Peyer's patch (tissue), 4 donors: Measurements from ENCODE around the gene IFIT1B.

Experiments
- POLR2A ChIP-seq, 2 donors: fragments of 450-650 bp; IDR thresholded peaks; one replicate each; pipeline ENCODE4 v1.5.1; 2017; ENCODE audit warnings: antibody characterized with exemption in 2 of 2, mild to moderate bottlenecking in 2 of 2, moderate library complexity in 2 of 2
- TF ChIP-seq, protein P1 (sequence below), 6 experiments: fragments of 450-650 bp in 4 of 6; fragments of 200-600 bp in 2 of 6; sonication (generic) in 1 of 6; IDR thresholded peaks; one replicate each; pipeline ENCODE4 v1.5.1; 2017 to 2019; ENCODE audit warnings: antibody characterized with exemption in 6 of 6, mild to moderate bottlenecking in 3 of 6, moderate library complexity in 1 of 6

DNA sequence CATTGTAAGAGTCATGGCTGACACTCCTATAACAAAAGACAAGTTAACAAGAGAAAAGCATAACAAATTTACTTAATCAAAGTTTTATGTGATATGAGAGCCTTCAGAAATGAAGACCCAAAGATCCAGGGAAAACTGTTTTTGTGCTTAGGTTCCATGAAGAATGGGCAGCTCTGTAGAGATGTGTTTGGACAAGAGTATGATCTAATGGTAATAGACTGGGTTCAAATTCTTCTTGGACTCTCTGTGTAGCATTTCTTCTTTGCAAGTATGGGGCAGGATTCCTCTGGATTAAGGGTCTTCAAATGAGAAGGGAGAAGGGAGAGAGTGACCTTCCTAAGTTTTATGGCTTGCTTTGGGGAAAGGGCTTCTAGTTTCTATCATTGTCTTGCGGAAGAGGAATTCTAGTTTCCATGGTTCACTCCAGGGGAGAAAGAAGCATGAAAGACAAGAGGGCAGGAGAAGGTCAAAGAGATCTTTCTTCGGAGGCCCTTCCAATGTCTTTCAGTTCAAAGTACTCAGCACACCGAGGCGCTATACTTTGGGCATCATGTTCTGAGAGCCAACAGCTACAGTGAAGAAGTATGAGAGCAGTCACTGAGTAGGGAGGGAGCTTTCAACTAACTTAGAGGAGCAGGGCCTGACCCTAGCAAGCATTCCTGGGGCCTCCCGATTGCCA, 34.6 kb upstream of the IFIT1B start:
- TF ChIP-seq POLR2A (IDR thresholded peaks at IDR 0.05), result no peak
- TF ChIP-seq, protein P1, sequence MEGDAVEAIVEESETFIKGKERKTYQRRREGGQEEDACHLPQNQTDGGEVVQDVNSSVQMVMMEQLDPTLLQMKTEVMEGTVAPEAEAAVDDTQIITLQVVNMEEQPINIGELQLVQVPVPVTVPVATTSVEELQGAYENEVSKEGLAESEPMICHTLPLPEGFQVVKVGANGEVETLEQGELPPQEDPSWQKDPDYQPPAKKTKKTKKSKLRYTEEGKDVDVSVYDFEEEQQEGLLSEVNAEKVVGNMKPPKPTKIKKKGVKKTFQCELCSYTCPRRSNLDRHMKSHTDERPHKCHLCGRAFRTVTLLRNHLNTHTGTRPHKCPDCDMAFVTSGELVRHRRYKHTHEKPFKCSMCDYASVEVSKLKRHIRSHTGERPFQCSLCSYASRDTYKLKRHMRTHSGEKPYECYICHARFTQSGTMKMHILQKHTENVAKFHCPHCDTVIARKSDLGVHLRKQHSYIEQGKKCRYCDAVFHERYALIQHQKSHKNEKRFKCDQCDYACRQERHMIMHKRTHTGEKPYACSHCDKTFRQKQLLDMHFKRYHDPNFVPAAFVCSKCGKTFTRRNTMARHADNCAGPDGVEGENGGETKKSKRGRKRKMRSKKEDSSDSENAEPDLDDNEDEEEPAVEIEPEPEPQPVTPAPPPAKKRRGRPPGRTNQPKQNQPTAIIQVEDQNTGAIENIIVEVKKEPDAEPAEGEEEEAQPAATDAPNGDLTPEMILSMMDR (IDR thresholded peaks at IDR 0.05), result no peak
